Gastroesophageal sphincter (tissue), 4 donors: ENCODE results near the gene IFNL3. TPM values are rescaled to one million over a fixed set of nuclear protein-coding genes. Genes with fewer than 3 reads are reported as not detected.

ENCODE experiments used
- ATAC-seq: fragments of 150-250 bp; one replicate; pipeline ENCODE4 v1.9.1; 2016; ENCODE audit warnings: mild to moderate bottlenecking, moderate library complexity
- H3K27ac ChIP-seq, 4 donors: fragments of 200-600 bp; sonication (generic) in 3 of 4; 1 replicate in 3 of 4; 2 replicates in 1 of 4; pipeline ENCODE4 v1.5.1; 2016 to 2019
- H3K27me3 ChIP-seq: fragments of 200-600 bp; sonication (generic); one replicate; pipeline ENCODE4 v1.5.1; 2019
- H3K36me3 ChIP-seq, 2 donors: fragments of 200-600 bp; sonication (generic); one replicate each; pipeline ENCODE4 v1.5.1; 2019; ENCODE audit warnings: control low read depth in 1 of 2
- H3K4me1 ChIP-seq, 3 donors: fragments of 200-600 bp; sonication (generic); 1 replicate in 2 of 3; 2 replicates in 1 of 3; pipeline ENCODE4 v1.5.1; 2016 to 2019; ENCODE audit warnings: control low read depth in 2 of 3
- H3K4me3 ChIP-seq, 2 donors: fragments of 200-600 bp; sonication (generic); one replicate each; pipeline ENCODE4 v1.5.1; 2019; ENCODE audit warnings: mild to moderate bottlenecking in 1 of 2, moderate library complexity in 1 of 2
- H3K9me3 ChIP-seq, 3 donors: fragments of 200-600 bp; sonication (generic); one replicate each; pipeline ENCODE4 v1.5.1; 2017 to 2019; ENCODE audit warnings: control low read depth in 2 of 3
- EP300 ChIP-seq: sonication (generic); formaldehyde crosslinking; IDR thresholded peaks from one replicate; pipeline ENCODE4 v1.6.1; 2017; ENCODE audit warnings: antibody characterized with exemption, mild to moderate bottlenecking
- POLR2A ChIP-seq, 2 donors: fragments of 450-650 bp; IDR thresholded peaks; one replicate each; pipeline ENCODE4 v1.6.1; 2017; ENCODE audit warnings: antibody characterized with exemption in 2 of 2, mild to moderate bottlenecking in 2 of 2, moderate library complexity in 1 of 2
- POLR2AphosphoS5 ChIP-seq: sonication (generic); formaldehyde crosslinking; IDR thresholded peaks from one replicate; pipeline ENCODE4 v1.6.1; 2017; ENCODE audit warnings: antibody characterized with exemption
- WGBS, 2 donors: methylation state at CpG; one replicate each; pipeline ENCODE4 v1.1.5; 2018; ENCODE audit warnings: low coverage in 1 of 2; 5-methylcytosine and 5-hydroxymethylcytosine counted together
- total RNA-seq, 4 donors: library from RNA; depleted of rRNA; stranded (reverse); fragments of >200 nt; gene quantifications; one replicate each; pipeline ENCODE4 v1.1.0, GENCODE V29; 2016
- TF ChIP-seq, protein P1 (sequence below), 4 experiments: fragments of 200-600 bp in 2 of 4; fragments of 450-650 bp in 2 of 4; sonication (generic) in 1 of 4; IDR thresholded peaks; one replicate each; pipeline ENCODE4 v1.5.1; 2017 to 2019; ENCODE audit warnings: antibody characterized with exemption in 4 of 4, mild to moderate bottlenecking in 2 of 4, moderate library complexity in 2 of 4

IFNL3 gene
- total RNA-seq, 4 donors from 2014 or later: not detected

- Histone ChIP-seq H3K9me3 (no peaks in the 10 kb centered on the region), H3K36me3 (no peaks in the 10 kb centered on the region), H3K4me1 (no peaks in the 10 kb centered on the region), H3K27ac (no peak overlapping the region), H3K4me3 (no peak overlapping the region), H3K27me3 (peaks cover 62% of the 10 kb centered on the region)
- TF ChIP-seq, protein P1, sequence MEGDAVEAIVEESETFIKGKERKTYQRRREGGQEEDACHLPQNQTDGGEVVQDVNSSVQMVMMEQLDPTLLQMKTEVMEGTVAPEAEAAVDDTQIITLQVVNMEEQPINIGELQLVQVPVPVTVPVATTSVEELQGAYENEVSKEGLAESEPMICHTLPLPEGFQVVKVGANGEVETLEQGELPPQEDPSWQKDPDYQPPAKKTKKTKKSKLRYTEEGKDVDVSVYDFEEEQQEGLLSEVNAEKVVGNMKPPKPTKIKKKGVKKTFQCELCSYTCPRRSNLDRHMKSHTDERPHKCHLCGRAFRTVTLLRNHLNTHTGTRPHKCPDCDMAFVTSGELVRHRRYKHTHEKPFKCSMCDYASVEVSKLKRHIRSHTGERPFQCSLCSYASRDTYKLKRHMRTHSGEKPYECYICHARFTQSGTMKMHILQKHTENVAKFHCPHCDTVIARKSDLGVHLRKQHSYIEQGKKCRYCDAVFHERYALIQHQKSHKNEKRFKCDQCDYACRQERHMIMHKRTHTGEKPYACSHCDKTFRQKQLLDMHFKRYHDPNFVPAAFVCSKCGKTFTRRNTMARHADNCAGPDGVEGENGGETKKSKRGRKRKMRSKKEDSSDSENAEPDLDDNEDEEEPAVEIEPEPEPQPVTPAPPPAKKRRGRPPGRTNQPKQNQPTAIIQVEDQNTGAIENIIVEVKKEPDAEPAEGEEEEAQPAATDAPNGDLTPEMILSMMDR (IDR thresholded peaks at IDR 0.05): no peak
- no peak for TF ChIP-seq EP300
- TF ChIP-seq POLR2A (IDR thresholded peaks at IDR 0.05): no peak
- no peak for TF ChIP-seq POLR2AphosphoS5
- ATAC-seq: no peak
- 59 to 72% methylated on average over 3 to 6 of the region's 6 CpGs for WGBS, 2 donors
Measured at GRCh38 chr19:39238944-39239343, 5.9 kb downstream of the IFNL3 start.

DNA sequence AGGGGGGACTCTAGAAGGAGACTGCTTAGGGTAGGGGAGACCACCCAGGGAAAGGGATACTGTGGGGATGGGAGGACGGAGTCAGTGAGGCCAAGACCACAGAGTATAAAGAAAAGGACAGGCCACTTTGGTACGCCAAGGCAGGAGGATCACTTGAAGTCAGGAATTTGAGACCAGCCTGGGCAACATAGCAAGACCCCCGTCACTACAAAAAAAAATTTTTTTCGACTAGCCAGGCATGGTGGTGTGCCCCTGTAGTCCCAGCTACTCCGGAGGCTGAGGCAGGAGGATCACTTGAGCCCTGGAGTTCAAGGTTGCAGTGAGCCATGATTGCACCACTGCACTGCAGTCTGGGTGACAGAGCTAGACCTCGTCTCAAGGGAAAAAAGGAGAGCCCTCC lies 6.6 kb downstream of the IFNL3 start:
- Histone ChIP-seq H3K27ac (no peak overlapping the region), H3K9me3 (no peaks in the 10 kb centered on the region), H3K36me3 (no peaks in the 10 kb centered on the region), H3K27me3 (peaks cover 62% of the 10 kb centered on the region), H3K4me3 (no peak overlapping the region), H3K4me1 (no peaks in the 10 kb centered on the region)
- WGBS, 2 donors: 77 to 83% methylated on average over 1 to 6 of the region's 6 CpGs
- no peak for ATAC-seq
- no peak for TF ChIP-seq POLR2AphosphoS5
- TF ChIP-seq POLR2A (IDR thresholded peaks at IDR 0.05): no peak
- TF ChIP-seq EP300: no peak
- TF ChIP-seq, protein P1 (IDR thresholded peaks at IDR 0.05): no peak

DNA sequence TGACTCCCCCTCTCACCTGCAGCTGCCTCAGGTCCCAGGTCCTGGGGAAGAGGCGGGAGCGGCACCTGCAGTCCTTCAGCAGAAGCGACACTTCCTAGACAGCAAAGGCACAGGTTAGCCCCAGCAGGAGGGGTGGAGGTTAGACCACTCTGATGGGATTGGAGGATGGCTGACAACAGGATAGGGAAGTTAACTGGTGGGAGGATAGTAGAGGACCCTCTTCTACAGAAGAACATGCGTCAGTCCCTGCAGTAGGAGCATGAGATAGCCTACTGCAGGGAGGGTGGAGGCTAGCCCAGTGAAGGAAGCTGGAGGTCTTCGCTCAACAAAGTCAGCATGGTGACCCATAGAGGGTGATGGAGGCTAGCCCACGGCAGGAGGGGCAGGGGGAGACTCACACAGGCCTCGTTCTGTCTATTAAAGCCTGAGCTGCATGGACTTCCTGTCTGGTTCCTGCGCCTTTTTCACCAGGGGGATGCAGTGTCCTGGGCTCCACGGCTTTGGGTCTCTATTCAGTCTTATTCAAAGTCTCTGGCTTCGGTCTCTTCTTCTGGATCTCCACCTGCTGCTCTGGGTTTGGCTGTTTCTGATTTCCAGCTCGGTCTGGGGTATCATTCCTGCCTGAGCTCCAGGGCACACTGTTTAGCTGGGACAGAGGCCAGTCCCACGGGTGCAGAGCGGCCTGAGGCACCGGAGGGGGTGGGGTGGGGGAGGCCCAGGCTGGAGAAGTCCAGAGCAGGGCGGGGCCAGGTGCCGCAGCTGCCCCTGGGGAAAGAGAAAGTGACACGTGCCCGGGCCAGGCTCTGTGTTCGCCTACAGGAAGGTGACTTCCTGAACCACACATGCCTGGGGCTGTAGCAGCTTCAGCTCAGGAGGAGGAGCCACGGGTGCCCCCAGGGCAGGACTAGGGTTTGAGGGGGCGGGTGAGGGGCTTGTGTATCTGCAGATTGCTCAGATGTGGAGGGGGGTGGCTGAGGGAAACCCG lies 7.3 kb downstream of the IFNL3 start:
- TF ChIP-seq POLR2AphosphoS5 (no peak), POLR2A (IDR thresholded peaks at IDR 0.05) (no peak), EP300 (no peak)
- TF ChIP-seq, protein P1 (IDR thresholded peaks at IDR 0.05): no peak
- Histone ChIP-seq H3K9me3 (no peaks in the 10 kb centered on the region), H3K27ac (no peak overlapping the region), H3K4me1 (no peaks in the 10 kb centered on the region), H3K36me3 (no peaks in the 10 kb centered on the region), H3K27me3 (peaks cover 65% of the 10 kb centered on the region), H3K4me3 (no peak overlapping the region)
- WGBS, 2 donors: 43 to 59% methylated on average over 6 to 9 of the region's 22 CpGs
- no peak for ATAC-seq

DNA sequence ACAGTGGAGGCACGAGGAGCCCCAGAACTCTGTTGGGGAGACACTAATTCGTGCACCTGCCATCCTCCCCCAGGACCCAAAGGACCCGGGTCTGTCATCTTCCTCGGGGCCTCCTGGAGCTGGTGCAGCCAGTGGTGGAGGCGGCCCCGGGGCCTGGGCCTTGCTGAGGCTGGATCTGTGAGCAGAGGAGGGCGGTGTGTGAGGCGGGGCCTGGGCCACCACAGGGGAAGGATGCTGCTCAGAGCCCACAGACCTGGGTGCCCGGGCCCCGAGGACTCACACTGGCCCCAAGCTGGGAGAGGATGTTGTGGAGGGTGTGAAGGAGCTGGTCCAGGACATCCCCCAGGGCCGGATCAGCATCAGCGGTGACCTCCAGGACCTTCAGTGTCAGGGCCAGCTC lies 8.3 kb downstream of the IFNL3 start:
- H3K36me3 ChIP-seq: no peaks in the 10 kb centered on the region
- ATAC-seq: no peak
- peaks cover 72% of the 10 kb centered on the region for H3K27me3 ChIP-seq
- H3K4me3 ChIP-seq: no peak overlapping the region
- no peaks in the 10 kb centered on the region for H3K9me3 ChIP-seq
- no peaks in the 10 kb centered on the region for H3K4me1 ChIP-seq
- 0 to 61% methylated on average over 1 to 8 of the region's 12 CpGs for WGBS, 2 donors
- TF ChIP-seq, protein P1 (IDR thresholded peaks at IDR 0.05): no peak
- TF ChIP-seq POLR2AphosphoS5 (no peak), POLR2A (IDR thresholded peaks at IDR 0.05) (no peak), EP300 (no peak)
- H3K27ac ChIP-seq: no peak overlapping the region

DNA sequence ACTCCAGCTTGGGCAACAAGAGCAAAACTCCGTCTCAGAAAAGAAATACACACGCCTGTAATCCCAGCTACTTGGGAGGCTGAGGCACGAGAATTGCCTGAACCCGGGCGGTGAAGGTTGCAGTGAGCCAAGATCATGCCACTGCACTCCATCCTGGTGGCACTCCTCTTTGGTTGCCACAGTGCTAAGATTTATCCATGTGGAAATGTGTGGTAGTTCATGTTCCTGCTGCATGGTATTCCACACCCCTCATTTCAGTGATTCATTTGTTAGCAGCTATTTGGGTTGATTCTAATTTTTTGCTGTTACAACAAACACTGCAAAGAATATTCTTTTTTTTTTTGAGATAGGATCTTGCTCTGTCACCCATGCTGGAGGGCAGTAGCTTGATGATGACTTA lies 12.1 kb downstream of the IFNL3 start:
- 78 to 80% methylated on average over 5 of the region's 5 CpGs for WGBS, 2 donors
- peaks cover 0 to 7% (median 0%) of the 10 kb centered on the region in 3 donors for H3K9me3 ChIP-seq
- TF ChIP-seq POLR2A (IDR thresholded peaks at IDR 0.05) (no peak), POLR2AphosphoS5 (no peak), EP300 (no peak)
- TF ChIP-seq, protein P1 (IDR thresholded peaks at IDR 0.05): no peak

More for the DNA sequence above, 12.1 kb downstream of the IFNL3 start:
- Histone ChIP-seq H3K4me1 (no peaks in the 10 kb centered on the region), H3K36me3 (no peaks in the 10 kb centered on the region), H3K27ac (no peak overlapping the region), H3K4me3 (no peak overlapping the region), H3K27me3 (peaks cover 60% of the 10 kb centered on the region)
- ATAC-seq: no peak
